ENCODE data around the gene POFUT2.

The POFUT2 gene

DNA sequence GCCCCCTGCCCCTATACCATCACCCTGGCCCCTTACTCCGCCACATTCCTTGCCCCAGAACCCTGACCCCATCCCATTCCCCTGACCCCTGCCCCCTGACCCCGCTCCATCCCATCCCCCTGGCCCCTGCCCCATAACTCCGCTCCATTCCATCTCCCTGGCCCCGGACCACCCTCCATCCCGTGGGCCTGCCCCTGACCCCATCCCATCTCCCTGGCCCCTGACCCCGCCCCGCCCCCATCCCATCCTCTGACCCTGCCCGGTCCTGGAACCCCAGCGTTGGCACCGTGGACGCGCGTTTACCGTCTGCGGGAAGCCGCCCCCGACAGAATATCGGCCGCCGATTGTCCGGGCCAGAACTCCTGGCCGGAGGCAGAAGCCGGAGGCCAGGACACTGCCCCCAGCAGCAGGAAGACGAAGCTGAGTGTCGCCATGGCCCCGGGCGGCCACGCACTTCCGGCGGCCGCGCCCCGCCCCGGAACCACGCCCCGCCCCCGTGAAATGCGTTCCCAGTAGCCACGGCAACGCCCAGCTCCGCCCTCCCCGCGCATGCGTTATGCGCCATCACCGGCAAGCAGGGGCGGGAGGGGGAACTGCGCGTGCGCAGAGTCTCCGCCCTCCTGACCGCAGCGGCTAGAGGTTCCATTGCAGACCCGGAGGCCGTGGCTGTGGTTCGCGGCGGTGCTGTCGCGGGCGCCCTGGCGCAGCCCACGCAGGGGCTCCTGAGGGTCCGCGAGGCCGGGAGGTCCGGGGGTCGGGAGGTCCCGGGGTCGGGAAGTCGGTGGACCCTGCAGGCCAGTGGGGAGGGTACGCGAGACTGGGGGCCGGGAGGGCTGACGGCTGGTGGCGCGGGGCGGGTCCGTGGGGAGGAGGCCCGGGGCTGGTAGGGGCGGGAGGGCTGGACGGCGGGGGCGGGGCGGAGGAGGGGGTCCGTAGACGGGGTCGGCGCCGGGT is at the start of gene POFUT2:
POFUT2 (minus strand) TSS at position 458 of the 954 bp plus-strand sequence; CDS start at position 434, 24 bp downstream.
- DNase-seq, result peak; percentile 99

GRCh38 chr21:45336870-45337269 is 49.2 kb upstream of the POFUT2 start:
- DNase-seq, result no peak

GRCh38 chr21:45336535-45336810 is 48.8 kb upstream of the POFUT2 start:
- no peak for DNase-seq

GRCh38 chr21:45335761-45336534 is 48.3 kb upstream of the POFUT2 start:
- DNase-seq, result no peak

- DNase-seq, result no peak
Measured at GRCh38 chr21:45335151-45335760, 47.6 kb upstream of the POFUT2 start.

DNA sequence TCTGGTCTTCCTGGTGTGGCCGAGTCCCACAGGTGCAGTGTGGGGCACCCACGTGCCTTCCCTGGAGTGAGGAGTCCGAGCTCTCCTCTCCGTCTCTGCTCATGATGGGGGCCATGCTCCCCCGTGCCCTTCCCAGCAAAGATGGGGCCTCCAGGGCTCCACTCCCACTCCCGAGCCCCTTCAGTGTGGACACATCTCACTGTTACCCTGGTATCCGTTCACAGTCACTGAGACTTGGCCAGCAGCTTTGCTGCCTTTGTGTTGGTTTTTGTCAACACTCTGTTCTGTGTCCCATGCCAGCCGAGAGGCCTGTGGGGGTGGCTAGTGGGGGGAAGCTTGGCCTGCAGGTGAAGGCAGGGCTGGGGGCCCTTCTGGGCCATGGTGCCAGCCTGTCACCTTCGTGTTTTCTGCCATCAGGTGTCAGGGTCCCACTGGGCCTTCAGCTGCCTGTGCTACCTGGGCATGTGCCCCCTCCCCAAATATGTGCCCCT is 46.9 kb upstream of the POFUT2 start:
- no peak for DNase-seq

DNA sequence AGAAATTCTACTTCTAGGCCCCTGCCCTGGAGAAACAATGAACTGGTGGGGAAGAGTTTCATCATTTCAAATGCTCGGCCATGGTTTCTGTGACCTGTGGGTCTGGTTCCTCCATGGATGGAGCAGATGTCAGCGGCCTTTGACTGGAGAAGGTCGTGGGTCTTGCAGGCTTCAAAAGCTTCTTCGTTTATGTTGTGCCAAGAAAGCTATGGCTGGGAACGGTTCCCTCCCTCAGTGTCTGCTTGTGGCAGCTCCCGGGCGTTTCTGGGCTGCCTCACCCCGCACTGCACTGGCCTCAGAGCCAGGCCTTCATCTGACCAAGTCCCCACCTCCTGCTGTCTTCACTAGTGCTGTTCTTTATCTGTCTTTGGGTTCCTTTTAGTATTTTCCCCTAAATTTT is 46.4 kb upstream of the POFUT2 start:
- no peak for DNase-seq

GRCh38 chr21:45333583-45334121 is 46.0 kb upstream of the POFUT2 start:
- DNase-seq, result no peak

DNA sequence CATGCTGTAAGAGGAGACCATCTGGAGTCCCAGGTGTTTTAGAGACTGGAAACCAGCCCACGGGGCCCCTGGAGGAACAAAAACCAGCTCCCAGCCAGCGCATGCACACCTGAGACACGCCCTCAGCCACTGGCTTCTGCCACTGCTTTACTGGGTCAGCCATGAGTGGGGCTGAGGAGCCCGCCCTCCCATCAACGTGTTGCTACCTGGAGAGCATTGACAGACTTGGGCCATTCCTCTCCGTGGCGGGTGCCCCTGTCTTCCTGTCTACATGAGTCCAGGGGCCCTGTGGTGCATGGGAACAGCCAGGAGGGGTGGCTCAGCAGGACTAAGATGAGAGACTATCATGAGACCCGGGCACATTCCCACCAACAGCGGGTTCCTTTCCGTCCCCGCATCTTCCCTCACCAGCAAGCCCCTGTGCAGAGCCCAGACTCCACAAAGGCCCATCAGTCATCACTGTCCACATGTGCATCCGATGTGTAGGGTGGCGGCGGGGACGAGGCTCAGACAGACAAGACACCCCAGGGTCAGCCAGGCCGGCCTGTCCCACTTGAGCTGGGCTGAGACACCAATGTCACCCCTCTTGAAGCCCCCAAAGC is 45.4 kb upstream of the POFUT2 start:
- DNase-seq, result no peak

DNA sequence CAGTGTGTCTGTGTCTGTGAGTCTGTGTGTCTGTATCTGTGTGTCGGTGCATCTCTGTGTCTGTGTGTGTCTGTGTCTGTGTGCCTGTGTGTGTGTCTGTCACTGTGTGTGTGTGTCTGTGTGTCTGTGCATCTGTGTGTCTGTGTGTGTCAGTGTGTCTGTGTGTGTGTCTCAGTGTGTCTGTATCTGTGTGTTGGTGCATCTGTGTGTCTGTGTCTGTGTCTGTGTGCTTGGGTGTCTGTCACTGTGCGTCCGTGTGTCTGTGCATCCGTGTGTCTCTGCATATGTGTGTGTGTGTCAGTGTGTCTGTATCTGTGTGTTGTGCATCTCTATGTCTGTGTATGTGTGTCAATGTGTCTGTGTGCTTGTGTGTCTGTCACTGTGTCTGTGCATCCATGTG is 44.7 kb upstream of the POFUT2 start:
- no peak for DNase-seq

DNA sequence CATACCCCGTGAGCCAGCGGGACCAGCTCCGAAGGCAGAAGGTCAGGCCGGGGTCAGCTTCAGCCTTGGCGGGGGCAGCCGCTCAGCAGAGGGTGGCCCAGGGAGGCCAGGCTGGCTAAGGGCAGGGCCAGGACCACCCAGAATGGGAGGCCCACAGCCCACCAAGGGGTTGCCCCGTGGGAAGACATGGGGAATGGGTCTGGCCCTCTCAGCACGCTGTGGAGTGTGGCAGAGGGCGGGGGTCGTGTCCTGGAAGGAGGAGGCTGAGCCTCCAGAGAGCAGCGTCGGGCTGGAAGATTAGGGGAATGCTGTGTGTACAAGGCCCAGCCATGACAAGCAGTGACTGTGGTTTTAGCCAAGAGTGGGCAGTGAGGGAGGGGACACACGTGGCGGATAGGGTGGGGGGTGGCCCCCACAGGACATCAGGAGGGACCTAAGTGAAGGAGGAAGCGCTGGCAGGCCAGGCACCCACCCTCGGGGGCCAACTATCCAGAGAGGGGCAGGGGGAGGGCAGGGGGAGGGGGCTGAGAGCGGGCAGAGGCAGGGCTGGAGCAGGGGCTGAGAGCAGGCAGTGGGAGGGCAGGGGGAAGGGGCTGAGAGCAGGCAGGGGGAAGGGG is 43.9 kb upstream of the POFUT2 start:
- DNase-seq, result peak; percentile 68

- no peak for DNase-seq
Measured at GRCh38 chr21:45330851-45331261, 43.2 kb upstream of the POFUT2 start.

DNA sequence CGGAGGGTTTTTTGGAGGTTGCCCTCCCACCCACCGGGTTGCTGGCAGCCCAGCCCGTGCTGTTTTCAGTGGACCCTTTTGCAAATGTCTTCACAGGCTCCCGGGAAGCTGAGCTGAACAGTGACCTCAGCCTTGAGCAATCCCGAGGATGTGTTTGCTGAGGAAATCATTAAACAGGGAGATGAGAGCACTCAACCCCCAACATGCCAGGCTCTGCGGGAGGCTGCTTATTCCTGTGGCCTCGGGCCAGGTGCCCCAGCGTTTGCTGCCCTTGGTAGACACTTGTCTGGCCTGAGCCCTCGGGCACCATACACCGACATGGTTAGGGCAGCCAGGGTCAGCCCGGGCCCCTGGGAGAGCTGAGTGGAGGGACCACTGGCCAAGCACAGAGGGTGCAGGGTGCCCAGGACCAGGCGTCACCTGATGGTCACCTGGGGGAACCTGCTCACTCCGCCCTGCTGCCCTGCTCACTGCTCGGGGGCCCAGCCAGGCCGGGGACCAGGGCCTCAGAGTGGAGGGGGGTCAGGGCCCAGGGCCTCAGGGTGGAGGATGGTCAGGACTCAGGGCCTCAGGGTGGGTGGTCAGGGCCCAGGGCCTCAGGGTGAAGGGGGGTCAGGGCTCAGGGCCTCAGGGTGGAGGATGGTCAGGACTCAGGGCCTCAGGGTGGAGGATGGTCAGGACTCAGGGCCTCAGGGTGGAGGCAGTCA is 42.5 kb upstream of the POFUT2 start:
- peak; percentile 70 for DNase-seq

- no peak for DNase-seq
Measured at GRCh38 chr21:45329261-45330074, 41.8 kb upstream of the POFUT2 start.

DNA sequence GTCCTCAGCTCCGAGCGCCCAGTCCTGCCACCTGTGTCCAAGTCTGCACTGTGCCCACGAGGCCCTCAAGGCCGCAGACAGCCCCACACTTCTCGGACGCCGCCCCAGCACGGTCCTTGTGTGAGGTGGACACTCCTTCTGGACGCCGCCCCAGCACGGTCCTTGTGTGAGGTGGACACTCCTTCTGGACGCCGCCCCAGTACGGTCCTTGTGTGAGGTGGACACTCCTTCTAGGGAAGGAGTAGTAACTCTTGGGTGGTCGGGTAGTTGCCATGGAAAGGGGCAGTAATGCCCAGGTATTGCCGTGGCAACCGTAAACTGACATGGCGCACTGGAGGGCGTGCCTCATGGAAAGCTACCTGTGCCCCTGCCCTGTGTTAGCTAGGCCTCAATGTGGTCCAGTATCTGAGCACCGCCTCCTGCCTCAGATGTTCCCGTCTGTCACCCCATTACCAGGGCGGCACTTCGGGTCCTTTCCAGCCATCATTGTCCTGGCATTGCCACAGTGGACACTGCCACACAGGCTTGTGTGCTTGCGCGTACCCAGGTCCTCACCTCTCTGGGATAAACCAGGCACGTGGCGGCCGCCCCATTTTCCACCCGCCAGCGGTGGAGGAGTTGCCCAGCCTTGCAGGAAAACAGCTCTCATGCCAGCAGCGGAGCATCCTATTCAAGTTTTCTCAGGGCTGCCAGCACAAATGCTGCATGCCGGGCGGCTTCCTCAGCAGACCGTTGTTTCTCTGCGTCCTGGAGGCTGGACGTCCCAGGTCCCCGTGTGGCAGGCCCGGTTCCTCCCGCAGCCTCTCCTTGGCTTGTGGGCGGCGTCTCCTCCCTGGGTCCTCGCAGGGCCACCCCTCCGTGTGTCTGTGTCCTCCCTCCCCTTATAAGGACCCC is 40.8 kb upstream of the POFUT2 start:
- DNase-seq, result no peak

DNA sequence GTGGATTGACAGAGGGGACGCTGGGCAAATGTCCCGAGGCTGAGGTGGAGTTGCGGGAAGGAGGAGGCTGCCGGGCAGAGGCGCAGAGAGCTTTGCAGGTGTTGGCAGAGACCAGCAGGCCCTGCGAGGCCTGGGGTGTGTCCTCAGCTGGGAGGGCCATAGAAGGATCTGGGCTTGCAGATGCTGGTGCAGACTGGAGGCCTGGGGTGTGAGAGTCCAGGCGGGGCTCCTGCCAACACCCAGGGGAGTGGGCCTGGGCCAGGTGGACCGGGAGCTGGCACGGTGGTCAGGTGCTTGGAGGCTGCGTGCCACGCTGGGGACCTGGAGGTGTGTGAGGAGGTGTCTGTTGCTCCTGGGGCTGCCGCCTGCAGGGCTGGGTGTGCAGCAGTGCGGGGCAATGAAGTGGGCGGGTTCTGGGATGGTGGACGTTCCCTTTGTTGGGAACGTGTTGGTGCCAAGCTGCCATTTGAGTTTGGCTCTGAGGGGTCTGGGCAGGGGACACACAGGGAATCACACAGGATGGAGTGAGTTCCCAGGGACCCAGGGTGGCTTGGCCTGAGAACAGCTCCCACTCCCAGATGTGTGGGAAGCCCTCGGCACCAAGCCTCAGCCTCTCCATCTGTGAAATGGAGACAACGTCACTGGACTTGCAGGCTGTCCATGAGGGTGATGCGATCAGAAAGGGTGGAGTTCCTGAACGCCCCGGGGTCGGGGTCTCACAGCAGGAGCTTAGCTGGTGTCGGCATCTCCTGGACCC is 39.9 kb upstream of the POFUT2 start:
- DNase-seq, result no peak

- DNase-seq, result no peak
Measured at GRCh38 chr21:45326891-45327440, 39.3 kb upstream of the POFUT2 start.

- no peak for DNase-seq
Measured at GRCh38 chr21:45326169-45326851, 38.6 kb upstream of the POFUT2 start.

Data from eye (tissue), 1 donor.